ENCODE data around the gene CSMD2. TPM values are rescaled to one million over a fixed set of nuclear protein-coding genes. Genes with fewer than 3 reads are reported as not detected.

Gene CSMD2
- total and polyA plus RNA-seq, 2 of the 8 experiments (the other 6 are each of a cell fraction or from before 2014, with no cell fraction given) = 7.0 to 14.7 TPM

DNA sequence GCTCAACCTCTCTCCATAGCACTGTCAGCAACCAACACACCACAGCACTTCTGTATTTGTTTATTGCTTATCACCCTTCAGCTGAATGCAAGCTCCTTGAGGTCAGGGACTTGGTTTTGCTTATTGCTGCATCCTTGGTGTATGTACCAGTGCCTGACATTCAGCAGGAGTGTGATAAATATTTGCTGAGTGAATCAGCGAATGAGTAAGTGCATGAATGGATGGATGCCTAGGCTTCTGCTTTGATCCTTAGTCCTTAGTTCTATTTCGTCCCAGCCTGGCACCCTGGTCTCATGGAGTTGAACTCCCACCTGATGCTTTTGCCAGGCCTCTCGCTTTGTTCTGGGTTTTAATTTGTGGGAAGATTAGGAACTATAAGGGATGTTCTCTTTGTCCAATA is 604.4 kb downstream of the CSMD2 start (continued):
- TF ChIP-seq, protein P1, sequence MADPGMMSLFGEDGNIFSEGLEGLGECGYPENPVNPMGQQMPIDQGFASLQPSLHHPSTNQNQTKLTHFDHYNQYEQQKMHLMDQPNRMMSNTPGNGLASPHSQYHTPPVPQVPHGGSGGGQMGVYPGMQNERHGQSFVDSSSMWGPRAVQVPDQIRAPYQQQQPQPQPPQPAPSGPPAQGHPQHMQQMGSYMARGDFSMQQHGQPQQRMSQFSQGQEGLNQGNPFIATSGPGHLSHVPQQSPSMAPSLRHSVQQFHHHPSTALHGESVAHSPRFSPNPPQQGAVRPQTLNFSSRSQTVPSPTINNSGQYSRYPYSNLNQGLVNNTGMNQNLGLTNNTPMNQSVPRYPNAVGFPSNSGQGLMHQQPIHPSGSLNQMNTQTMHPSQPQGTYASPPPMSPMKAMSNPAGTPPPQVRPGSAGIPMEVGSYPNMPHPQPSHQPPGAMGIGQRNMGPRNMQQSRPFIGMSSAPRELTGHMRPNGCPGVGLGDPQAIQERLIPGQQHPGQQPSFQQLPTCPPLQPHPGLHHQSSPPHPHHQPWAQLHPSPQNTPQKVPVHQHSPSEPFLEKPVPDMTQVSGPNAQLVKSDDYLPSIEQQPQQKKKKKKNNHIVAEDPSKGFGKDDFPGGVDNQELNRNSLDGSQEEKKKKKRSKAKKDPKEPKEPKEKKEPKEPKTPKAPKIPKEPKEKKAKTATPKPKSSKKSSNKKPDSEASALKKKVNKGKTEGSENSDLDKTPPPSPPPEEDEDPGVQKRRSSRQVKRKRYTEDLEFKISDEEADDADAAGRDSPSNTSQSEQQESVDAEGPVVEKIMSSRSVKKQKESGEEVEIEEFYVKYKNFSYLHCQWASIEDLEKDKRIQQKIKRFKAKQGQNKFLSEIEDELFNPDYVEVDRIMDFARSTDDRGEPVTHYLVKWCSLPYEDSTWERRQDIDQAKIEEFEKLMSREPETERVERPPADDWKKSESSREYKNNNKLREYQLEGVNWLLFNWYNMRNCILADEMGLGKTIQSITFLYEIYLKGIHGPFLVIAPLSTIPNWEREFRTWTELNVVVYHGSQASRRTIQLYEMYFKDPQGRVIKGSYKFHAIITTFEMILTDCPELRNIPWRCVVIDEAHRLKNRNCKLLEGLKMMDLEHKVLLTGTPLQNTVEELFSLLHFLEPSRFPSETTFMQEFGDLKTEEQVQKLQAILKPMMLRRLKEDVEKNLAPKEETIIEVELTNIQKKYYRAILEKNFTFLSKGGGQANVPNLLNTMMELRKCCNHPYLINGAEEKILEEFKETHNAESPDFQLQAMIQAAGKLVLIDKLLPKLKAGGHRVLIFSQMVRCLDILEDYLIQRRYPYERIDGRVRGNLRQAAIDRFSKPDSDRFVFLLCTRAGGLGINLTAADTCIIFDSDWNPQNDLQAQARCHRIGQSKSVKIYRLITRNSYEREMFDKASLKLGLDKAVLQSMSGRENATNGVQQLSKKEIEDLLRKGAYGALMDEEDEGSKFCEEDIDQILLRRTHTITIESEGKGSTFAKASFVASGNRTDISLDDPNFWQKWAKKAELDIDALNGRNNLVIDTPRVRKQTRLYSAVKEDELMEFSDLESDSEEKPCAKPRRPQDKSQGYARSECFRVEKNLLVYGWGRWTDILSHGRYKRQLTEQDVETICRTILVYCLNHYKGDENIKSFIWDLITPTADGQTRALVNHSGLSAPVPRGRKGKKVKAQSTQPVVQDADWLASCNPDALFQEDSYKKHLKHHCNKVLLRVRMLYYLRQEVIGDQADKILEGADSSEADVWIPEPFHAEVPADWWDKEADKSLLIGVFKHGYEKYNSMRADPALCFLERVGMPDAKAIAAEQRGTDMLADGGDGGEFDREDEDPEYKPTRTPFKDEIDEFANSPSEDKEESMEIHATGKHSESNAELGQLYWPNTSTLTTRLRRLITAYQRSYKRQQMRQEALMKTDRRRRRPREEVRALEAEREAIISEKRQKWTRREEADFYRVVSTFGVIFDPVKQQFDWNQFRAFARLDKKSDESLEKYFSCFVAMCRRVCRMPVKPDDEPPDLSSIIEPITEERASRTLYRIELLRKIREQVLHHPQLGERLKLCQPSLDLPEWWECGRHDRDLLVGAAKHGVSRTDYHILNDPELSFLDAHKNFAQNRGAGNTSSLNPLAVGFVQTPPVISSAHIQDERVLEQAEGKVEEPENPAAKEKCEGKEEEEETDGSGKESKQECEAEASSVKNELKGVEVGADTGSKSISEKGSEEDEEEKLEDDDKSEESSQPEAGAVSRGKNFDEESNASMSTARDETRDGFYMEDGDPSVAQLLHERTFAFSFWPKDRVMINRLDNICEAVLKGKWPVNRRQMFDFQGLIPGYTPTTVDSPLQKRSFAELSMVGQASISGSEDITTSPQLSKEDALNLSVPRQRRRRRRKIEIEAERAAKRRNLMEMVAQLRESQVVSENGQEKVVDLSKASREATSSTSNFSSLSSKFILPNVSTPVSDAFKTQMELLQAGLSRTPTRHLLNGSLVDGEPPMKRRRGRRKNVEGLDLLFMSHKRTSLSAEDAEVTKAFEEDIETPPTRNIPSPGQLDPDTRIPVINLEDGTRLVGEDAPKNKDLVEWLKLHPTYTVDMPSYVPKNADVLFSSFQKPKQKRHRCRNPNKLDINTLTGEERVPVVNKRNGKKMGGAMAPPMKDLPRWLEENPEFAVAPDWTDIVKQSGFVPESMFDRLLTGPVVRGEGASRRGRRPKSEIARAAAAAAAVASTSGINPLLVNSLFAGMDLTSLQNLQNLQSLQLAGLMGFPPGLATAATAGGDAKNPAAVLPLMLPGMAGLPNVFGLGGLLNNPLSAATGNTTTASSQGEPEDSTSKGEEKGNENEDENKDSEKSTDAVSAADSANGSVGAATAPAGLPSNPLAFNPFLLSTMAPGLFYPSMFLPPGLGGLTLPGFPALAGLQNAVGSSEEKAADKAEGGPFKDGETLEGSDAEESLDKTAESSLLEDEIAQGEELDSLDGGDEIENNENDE (IDR thresholded peaks at IDR 0.05; ENCODE audit: insufficient replicate concordance, low read length) = no peak
- no peak for TF ChIP-seq GABPA (IDR thresholded peaks at IDR 0.05; ENCODE audit: borderline replicate concordance, insufficient read depth, low read length)
- TF ChIP-seq TAF1 (IDR thresholded peaks at IDR 0.05; ENCODE audit: low read depth, low read length) = no peak
- no peak for TF ChIP-seq EP300 (IDR thresholded peaks at IDR 0.05; ENCODE audit: borderline replicate concordance in 1 of 2, low read depth in 2 of 2, low read length in 2 of 2)
- no peak for TF ChIP-seq ATF2 (IDR thresholded peaks at IDR 0.05; ENCODE audit: low read length)
- no peak for TF ChIP-seq KDM5A (IDR thresholded peaks at IDR 0.05; ENCODE audit: low read length)
- no peak for TF ChIP-seq CBX8 (IDR thresholded peaks at IDR 0.05; ENCODE audit: borderline replicate concordance, low read depth, low read length)
- no peak for TF ChIP-seq RFX5 (IDR thresholded peaks at IDR 0.05; ENCODE audit: borderline replicate concordance, low read depth, low read length)
- no peak for TF ChIP-seq CHD1 (IDR thresholded peaks at IDR 0.05; ENCODE audit: low read depth, low read length)
- TF ChIP-seq BRCA1 (IDR thresholded peaks at IDR 0.05; ENCODE audit: low read depth, low read length) = no peak
- no peak for TF ChIP-seq POLR2A (IDR thresholded peaks at IDR 0.05; ENCODE audit: control extremely low read depth in 1 of 2, low read depth in 2 of 2, low read length in 2 of 2)
